Measurements from ENCODE around the gene SLC43A3.

The SLC43A3 gene

DNA sequence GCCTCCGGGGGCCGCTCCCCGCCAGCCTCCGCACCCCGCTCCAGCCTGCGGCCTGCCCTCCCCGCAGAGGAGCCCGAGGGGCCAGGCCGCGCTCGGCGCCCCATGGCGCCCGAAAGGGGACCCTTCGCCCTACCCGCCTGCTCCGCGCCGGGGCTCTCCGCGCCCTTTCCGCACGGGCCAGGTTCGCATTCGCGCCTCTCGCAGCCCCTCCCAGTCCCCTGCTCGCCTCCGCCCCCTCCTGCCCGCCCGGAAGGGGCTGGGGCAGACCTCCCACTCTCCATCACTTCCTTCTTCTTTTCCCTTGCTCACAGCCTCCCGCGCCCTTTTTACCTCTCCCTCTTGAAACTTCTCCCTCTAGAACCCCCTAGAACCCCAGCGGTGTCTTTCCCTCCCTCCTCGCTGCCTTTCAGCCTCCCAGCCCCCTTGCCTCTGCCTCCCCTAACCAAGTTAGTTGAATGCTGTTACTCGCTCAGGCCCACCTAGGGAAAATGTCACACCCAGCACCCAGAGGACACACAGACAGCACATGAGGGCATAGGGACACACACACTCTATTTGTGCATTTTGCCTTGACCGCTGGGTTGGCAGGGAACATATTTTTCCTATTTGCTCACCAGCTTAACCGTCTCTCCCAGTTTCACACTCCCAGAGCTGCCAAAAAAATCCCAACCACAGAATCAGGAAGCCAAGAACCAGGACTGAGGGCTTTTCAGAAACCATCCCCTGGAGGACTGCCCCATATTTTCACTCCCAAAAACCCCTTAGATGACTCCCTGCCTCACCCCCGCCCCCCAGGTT lies at the start of gene SLC43A3:
Gene SLC43A3 (minus strand): TSS at position 193 of the 798 bp plus-strand sequence. CDS start 949 bp downstream, outside the sequence.
- no peaks in the 10 kb centered on the region for H3K9me3 ChIP-seq
- peaks cover 34 to 41% of the 10 kb centered on the region in 2 experiments for H3K4me1 ChIP-seq (ENCODE audit: control insufficient read depth in 1 of 2, insufficient read depth in 1 of 2, low read depth in 1 of 2, low read length in 1 of 2)
- H3K36me3 ChIP-seq = peaks cover 5% of the 10 kb centered on the region

DNA sequence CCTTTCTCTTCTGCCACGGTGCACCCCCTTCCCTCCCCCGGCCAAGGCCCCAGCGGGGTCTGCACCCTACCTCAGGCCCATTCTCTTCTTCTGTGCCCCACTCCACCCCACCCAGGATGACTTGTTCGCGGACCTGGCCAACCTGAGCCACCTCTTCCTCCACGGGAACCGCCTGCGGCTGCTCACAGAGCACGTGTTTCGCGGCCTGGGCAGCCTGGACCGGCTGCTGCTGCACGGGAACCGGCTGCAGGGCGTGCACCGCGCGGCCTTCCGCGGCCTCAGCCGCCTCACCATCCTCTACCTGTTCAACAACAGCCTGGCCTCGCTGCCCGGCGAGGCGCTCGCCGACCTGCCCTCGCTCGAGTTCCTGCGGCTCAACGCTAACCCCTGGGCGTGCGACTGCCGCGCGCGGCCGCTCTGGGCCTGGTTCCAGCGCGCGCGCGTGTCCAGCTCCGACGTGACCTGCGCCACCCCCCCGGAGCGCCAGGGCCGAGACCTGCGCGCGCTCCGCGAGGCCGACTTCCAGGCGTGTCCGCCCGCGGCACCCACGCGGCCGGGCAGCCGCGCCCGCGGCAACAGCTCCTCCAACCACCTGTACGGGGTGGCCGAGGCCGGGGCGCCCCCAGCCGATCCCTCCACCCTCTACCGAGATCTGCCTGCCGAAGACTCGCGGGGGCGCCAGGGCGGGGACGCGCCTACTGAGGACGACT lies 49.3 kb upstream of the SLC43A3 start:
- H3K27ac ChIP-seq = no peak overlapping the region
- H3K4me3 ChIP-seq (ENCODE audit: low read depth in 1 of 2, low read length in 1 of 2) = peak overlapping the region; percentile 28 to 61
- H3K9me3 ChIP-seq = no peaks in the 10 kb centered on the region
- TF ChIP-seq, protein P1, sequence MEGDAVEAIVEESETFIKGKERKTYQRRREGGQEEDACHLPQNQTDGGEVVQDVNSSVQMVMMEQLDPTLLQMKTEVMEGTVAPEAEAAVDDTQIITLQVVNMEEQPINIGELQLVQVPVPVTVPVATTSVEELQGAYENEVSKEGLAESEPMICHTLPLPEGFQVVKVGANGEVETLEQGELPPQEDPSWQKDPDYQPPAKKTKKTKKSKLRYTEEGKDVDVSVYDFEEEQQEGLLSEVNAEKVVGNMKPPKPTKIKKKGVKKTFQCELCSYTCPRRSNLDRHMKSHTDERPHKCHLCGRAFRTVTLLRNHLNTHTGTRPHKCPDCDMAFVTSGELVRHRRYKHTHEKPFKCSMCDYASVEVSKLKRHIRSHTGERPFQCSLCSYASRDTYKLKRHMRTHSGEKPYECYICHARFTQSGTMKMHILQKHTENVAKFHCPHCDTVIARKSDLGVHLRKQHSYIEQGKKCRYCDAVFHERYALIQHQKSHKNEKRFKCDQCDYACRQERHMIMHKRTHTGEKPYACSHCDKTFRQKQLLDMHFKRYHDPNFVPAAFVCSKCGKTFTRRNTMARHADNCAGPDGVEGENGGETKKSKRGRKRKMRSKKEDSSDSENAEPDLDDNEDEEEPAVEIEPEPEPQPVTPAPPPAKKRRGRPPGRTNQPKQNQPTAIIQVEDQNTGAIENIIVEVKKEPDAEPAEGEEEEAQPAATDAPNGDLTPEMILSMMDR (IDR thresholded peaks at IDR 0.05) = no peak
- H3K36me3 ChIP-seq = no peaks in the 10 kb centered on the region
- H3K27me3 ChIP-seq = peaks cover 61% of the 10 kb centered on the region
- H3K4me1 ChIP-seq (ENCODE audit: control insufficient read depth in 1 of 2, insufficient read depth in 1 of 2, low read depth in 1 of 2, low read length in 1 of 2) = peaks cover 19 to 37% of the 10 kb centered on the region in 2 experiments

More for the DNA sequence above, at the start of gene SLC43A3:
- TF ChIP-seq, protein P1 (IDR thresholded peaks at IDR 0.05) = no peak
- H3K27me3 ChIP-seq = no peaks in the 10 kb centered on the region
- H3K27ac ChIP-seq = peak within 1 kb of the TSS; percentile 82
- H3K4me3 ChIP-seq (ENCODE audit: low read depth in 1 of 2, low read length in 1 of 2) = peak within 1 kb of the TSS; percentile 57 to 75

DNA sequence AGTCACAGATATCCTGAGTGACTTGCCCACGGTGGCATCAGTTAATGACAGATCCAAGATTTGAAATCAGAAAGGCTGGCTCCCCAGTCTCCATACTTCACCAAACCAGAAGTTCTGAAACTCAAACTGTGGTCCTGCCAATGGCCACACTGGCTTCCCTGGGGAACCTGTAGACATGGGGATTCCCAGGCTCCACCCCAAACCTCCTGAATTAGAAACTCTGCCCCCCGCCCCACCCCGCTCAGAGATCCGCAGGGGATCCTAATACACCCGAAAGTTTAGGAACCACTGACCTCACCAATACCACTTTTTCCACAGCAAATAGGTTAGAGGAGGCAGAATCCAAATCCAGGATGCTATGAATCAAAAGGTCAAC lies 48.7 kb upstream of the SLC43A3 start:
- Histone ChIP-seq H3K4me3 (ENCODE audit: low read depth in 1 of 2, low read length in 1 of 2) (peak overlapping the region in 1 of 2 experiments; percentile 61), H3K9me3 (no peaks in the 10 kb centered on the region), H3K4me1 (ENCODE audit: control insufficient read depth in 1 of 2, insufficient read depth in 1 of 2, low read depth in 1 of 2, low read length in 1 of 2) (peaks cover 19 to 36% of the 10 kb centered on the region in 2 experiments), H3K27me3 (peaks cover 61% of the 10 kb centered on the region), H3K36me3 (no peaks in the 10 kb centered on the region), H3K27ac (no peak overlapping the region)
- TF ChIP-seq, protein P1 (IDR thresholded peaks at IDR 0.05) = no peak

DNA sequence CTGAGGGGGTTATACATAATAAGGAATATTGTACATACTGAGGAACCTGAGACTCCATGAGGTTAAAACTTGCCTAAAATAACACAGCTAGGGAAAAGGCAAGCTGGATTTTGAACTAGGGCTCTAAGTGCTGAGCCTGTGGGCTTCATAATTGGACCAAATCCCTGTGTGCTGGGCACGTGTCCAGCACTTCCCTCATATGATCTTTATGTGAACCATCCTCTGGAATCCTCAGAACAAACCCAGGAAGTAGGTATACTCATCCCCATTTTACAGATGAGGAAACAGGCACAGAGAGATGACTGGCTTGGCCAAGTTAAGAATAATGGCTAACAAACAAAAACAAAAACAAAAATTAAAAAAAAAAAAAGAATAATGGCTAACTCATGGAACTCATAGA lies 48.3 kb upstream of the SLC43A3 start:
- Histone ChIP-seq H3K4me1 (ENCODE audit: control insufficient read depth in 1 of 2, insufficient read depth in 1 of 2, low read depth in 1 of 2, low read length in 1 of 2) (peaks cover 19 to 36% of the 10 kb centered on the region in 2 experiments), H3K27me3 (peaks cover 61% of the 10 kb centered on the region), H3K27ac (no peak overlapping the region), H3K9me3 (no peaks in the 10 kb centered on the region), H3K36me3 (no peaks in the 10 kb centered on the region), H3K4me3 (ENCODE audit: low read depth in 1 of 2, low read length in 1 of 2) (no peak overlapping the region)
- TF ChIP-seq, protein P1 (IDR thresholded peaks at IDR 0.05) = no peak

DNA sequence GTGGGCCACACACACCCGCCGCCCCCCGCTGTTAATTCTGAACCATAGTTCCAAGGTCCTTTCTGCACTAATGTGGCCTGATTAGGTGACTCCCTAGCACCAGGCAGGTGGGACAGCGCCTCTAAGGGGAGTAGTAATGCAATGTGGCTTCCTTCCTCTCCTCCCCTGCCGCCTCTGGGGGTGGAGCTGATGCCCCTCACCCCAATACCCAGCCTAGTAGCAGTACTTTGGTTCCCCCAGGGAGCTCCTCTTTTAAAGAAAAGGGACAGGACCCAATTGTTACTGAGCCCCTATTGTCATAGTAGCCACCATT lies 47.8 kb upstream of the SLC43A3 start:
- peaks cover 61% of the 10 kb centered on the region for H3K27me3 ChIP-seq
- H3K36me3 ChIP-seq = no peaks in the 10 kb centered on the region
- no peak overlapping the region for H3K4me3 ChIP-seq (ENCODE audit: low read depth in 1 of 2, low read length in 1 of 2)
- TF ChIP-seq, protein P1 (IDR thresholded peaks at IDR 0.05) = no peak
- H3K27ac ChIP-seq = no peak overlapping the region
- H3K4me1 ChIP-seq (ENCODE audit: control insufficient read depth in 1 of 2, insufficient read depth in 1 of 2, low read depth in 1 of 2, low read length in 1 of 2) = peaks cover 19 to 36% of the 10 kb centered on the region in 2 experiments
- H3K9me3 ChIP-seq = no peaks in the 10 kb centered on the region
